PFSK-1 (cell line): ENCODE measurements around the gene CEP57L1.

Source experiments
- POLR2AphosphoS5 ChIP-seq: IDR thresholded peaks from 2 replicates; pipeline ENCODE4 v1.6.1; 2012; ENCODE audit warnings: low read depth, mild to moderate bottlenecking, control low read depth, low read length, moderate library complexity
- TAF1 ChIP-seq: IDR thresholded peaks from 2 replicates; pipeline ENCODE4 v1.6.1; 2012; ENCODE audit warnings: low read length, control low read depth, borderline replicate concordance; ENCODE audit not compliant: insufficient read depth
- TF ChIP-seq, protein P1 (sequence below), 2 experiments: IDR thresholded peaks; 2 replicates each; pipeline versions ENCODE4 v1.6.1 to v1.8.0; 2011 to 2012; ENCODE audit warnings: low read depth in 2 of 2, low read length in 2 of 2, control low read depth in 1 of 2, inconsistent platforms in 1 of 2, mild to moderate bottlenecking in 1 of 2, moderate library complexity in 1 of 2; ENCODE audit not compliant: insufficient read depth in 1 of 2

DNA sequence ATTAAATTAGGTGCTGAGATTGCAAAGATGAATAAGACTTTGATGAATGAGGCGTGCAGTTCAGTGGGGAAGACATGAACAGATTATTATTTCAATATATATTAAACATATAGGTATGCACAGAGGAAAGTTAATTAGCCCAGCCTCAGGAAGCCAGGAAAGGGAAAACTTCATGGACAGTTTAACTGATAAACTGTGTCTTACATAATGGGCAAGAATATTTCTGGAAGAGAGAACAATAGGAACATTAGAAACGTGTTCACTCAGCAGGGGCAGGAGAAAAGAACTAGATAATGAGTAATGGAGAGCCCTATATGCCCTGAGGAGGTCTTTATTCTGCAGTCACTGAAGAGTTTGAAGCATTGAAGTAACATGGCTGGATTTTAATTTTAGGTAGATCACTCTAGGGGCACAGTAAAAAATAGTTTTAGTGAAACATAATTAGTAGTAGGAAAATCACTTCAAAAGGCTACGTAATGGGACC is 23.6 kb downstream of the CEP57L1 start:
- TF ChIP-seq POLR2AphosphoS5 = no peak
- TF ChIP-seq, protein P1, sequence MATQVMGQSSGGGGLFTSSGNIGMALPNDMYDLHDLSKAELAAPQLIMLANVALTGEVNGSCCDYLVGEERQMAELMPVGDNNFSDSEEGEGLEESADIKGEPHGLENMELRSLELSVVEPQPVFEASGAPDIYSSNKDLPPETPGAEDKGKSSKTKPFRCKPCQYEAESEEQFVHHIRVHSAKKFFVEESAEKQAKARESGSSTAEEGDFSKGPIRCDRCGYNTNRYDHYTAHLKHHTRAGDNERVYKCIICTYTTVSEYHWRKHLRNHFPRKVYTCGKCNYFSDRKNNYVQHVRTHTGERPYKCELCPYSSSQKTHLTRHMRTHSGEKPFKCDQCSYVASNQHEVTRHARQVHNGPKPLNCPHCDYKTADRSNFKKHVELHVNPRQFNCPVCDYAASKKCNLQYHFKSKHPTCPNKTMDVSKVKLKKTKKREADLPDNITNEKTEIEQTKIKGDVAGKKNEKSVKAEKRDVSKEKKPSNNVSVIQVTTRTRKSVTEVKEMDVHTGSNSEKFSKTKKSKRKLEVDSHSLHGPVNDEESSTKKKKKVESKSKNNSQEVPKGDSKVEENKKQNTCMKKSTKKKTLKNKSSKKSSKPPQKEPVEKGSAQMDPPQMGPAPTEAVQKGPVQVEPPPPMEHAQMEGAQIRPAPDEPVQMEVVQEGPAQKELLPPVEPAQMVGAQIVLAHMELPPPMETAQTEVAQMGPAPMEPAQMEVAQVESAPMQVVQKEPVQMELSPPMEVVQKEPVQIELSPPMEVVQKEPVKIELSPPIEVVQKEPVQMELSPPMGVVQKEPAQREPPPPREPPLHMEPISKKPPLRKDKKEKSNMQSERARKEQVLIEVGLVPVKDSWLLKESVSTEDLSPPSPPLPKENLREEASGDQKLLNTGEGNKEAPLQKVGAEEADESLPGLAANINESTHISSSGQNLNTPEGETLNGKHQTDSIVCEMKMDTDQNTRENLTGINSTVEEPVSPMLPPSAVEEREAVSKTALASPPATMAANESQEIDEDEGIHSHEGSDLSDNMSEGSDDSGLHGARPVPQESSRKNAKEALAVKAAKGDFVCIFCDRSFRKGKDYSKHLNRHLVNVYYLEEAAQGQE (IDR thresholded peaks at IDR 0.05; ENCODE audit: insufficient read depth in 1 of 2, low read depth in 2 of 2, low read length in 2 of 2) = no peak
- no peak for TF ChIP-seq TAF1
